GM12875 (cell line): Measurements from ENCODE around the gene WDR49.

ENCODE experiments used
- H3K4me3 ChIP-seq: one replicate; pipeline ENCODE4 v1.5.1; 2011; ENCODE audit warnings: low read depth, low read length, control low read depth
- TF ChIP-seq, protein P1 (sequence below): IDR thresholded peaks from 2 replicates; pipeline ENCODE4 v1.5.1; 2011; ENCODE audit warnings: low read depth, mild to moderate bottlenecking, control low read depth, inconsistent platforms, low read length, moderate library complexity, borderline replicate concordance; ENCODE audit not compliant: insufficient read depth

Gene WDR49

DNA sequence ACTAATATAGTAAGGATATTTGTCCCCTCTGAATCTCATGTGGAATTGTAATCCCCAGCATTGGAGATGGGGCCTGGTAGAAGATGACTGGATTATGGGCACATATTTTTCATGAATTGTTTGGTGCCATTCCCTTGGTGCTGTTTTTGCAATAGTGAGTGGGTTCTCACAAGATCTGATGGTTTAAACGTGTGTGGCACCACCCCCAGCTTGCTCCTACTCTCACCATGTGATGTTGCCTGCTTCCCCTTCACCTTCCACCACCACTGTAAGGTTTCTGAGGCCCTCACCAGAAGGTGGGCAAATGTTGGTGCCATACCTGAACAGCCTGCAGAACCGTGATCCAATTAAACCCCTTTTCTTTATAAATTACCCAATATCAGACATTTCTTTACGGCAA is 151.8 kb downstream of the WDR49 start:
- TF ChIP-seq, protein P1, sequence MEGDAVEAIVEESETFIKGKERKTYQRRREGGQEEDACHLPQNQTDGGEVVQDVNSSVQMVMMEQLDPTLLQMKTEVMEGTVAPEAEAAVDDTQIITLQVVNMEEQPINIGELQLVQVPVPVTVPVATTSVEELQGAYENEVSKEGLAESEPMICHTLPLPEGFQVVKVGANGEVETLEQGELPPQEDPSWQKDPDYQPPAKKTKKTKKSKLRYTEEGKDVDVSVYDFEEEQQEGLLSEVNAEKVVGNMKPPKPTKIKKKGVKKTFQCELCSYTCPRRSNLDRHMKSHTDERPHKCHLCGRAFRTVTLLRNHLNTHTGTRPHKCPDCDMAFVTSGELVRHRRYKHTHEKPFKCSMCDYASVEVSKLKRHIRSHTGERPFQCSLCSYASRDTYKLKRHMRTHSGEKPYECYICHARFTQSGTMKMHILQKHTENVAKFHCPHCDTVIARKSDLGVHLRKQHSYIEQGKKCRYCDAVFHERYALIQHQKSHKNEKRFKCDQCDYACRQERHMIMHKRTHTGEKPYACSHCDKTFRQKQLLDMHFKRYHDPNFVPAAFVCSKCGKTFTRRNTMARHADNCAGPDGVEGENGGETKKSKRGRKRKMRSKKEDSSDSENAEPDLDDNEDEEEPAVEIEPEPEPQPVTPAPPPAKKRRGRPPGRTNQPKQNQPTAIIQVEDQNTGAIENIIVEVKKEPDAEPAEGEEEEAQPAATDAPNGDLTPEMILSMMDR, result no peak
- H3K4me3 ChIP-seq, result no peak overlapping the region

DNA sequence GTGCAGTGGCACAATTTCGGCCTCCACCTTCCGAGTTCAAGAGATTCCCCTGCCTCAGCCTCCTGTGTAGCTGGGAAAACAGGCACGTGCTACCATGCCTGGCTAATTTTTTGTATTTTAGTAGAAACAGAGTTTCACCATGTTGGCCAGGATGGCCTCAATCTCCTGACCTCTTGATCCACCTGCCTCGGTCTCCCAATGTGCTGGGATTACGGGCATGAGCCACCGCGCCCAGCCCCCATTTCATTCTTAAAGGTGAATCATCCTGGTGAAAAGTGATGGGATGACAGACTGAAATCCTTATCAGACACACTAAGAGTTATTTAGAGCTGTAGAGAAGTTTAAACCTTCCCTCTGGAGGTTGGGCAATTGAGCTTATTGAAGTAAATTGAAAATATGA is 155.8 kb downstream of the WDR49 start:
- TF ChIP-seq, protein P1, result no peak
- H3K4me3 ChIP-seq, result no peak overlapping the region

DNA sequence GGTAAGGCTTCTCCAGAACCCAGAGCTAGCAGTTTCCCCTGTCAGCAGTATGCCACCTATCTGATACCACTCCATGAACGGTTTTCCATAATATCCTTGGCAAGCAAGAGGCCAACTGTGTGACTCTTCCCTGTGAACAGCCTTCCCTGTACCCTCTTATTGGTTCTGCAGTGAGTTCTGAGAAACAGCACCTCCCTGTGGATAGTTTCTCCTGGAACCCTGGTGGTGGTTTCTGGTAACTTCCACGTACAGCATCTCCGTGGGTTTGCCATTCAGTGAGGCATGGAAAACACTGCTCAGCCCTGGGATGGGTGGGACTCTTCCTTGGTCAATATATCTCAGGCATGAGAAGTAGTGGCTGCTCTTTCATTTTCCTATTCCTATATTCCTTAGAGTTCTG is 160.5 kb downstream of the WDR49 start:
- TF ChIP-seq, protein P1, result peak; percentile 50; the same call in 1 of the 2 replicates
- no peak overlapping the region for H3K4me3 ChIP-seq

DNA sequence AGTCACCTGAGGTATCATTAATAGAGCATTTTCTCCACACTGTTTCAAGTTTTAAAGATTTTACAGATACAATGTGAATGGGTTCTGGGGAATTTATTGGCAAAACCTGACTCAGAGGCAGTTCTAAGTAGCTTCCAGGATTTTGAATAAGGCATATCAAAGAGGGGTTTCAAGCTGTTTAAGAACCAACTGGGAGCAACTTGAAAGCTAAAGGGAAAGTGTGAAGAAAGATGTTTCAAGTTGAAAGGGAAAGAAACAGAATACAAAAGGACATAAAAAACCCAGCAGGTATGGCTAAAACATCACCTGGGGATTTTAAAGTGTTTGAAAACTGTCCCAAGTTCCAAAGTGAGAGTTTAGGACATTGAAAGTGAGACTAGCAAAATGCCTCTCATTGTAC is 162.1 kb downstream of the WDR49 start:
- H3K4me3 ChIP-seq, result no peak overlapping the region
- TF ChIP-seq, protein P1, result no peak

DNA sequence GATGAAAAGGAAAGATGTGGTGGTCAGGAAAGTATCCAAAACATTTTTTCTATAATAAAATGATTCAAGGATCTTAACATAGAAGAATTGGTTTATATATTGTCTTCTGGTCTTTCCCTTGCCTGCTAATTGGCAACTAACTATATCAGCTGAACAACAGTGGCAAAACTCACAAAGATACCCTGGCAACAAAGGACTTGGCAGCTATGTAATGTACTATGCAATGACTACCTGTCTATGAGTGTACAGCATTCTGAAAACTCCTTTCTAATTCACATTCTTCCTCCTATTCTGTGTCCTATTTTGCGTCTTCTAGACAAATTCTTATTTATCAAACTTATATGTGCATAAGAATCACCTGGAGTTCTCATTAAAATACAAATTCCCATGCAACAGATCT is 164.2 kb downstream of the WDR49 start:
- no peak overlapping the region for H3K4me3 ChIP-seq
- TF ChIP-seq, protein P1, result no peak

DNA sequence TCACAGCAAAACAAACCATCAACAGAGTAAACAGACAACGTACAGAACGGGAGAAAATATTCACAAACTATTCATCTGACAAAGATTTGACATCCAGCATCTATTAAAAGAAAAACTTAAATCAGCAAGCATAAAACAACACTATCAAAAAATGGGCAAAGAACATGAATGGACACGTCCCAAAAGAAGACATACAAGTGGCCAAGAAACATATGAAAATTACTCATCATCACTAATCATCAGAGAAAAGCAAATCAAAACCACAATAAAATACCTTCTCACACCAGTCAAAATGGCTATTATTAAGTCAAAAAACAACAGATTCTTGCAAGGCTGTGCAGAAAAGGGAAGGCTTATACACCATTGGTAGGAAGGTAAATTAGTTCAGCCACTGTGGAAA is 166.2 kb downstream of the WDR49 start:
- H3K4me3 ChIP-seq, result no peak overlapping the region
- TF ChIP-seq, protein P1, result no peak

DNA sequence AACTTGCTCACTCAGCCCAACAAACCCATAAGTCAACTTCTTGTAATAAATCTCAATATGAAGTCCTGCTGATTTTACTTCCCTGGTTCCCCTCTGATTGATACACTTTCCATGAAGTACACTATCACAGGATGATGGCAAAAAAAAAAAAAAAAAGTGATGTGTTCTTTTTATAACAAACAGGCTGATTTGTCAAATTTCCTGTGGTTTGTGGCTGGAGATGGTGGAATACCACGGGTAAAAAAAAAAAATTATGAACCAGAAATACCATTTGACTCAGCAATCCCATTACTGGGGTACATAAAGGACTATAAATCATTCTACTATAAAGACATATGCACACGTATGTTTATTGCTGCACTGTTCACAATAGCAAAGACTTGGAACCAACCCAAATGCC is 169.2 kb downstream of the WDR49 start:
- TF ChIP-seq, protein P1, result no peak
- no peak overlapping the region for H3K4me3 ChIP-seq
